AG04449 (cell line): ENCODE measurements around the gene SAMD14.

Source experiments
- CTCF ChIA-PET: fragments of 350-600 bp; formaldehyde crosslinking; extraction: SDS; loops from one replicate; lab custom pipeline; 2021; ENCODE audit warnings: antibody characterized with exemption; lab: Yijun Ruan, JAX
- POLR2A ChIA-PET: fragments of 400-600, 350-600 bp; formaldehyde crosslinking; extraction: SDS; loops from one replicate; lab custom pipeline; 2020; ENCODE audit warnings: antibody characterized with exemption, inconsistent platforms; lab: Yijun Ruan, JAX
- DNase-seq: peaks from one replicate; pipeline ENCODE4 v3.0.0-alpha.2; 2010; ENCODE audit warnings: low read depth, low spot score
- H3K4me3 ChIP-seq: 2 replicates; pipeline ENCODE4 v1.5.1; 2011; ENCODE audit warnings: low read depth, mild to moderate bottlenecking, control low read depth, low read length
- CTCF ChIP-seq: IDR thresholded peaks from one replicate; pipeline ENCODE4 v1.5.1; 2011; ENCODE audit warnings: mild to moderate bottlenecking, moderate library complexity, low read length, control low read depth, inconsistent platforms; ENCODE audit not compliant: insufficient read depth; ENCODE audit errors: missing control alignments

The SAMD14 gene

GRCh38 chr17:50174444-50174843, 44.5 kb upstream of the SAMD14 start:
- ChIA-PET CTCF (interaction anchor here (1.0 to 15.2 kb wide), 10 partner anchors 9 to 121 kb away, joined by 3 to 455 read pairs (median 8); partner anchors contain the start of genes PPP1R9B, SGCA and TMEM92), POLR2A (interaction anchor here (0.8 to 44.9 kb wide), 9 partner anchors 14 to 117 kb away, joined by 3 to 2316 read pairs (median 9); partner anchors contain the start of genes COL1A1 and TMEM92)

GRCh38 chr17:50173335-50173941, 43.5 kb upstream of the SAMD14 start:
- no peak overlapping the region for H3K4me3 ChIP-seq
- TF ChIP-seq CTCF: no peak
- ChIA-PET POLR2A (interaction anchor here (0.8 to 44.9 kb wide), 12 partner anchors 9 to 116 kb away, joined by 4 to 2316 read pairs (median 8); partner anchors contain the start of genes COL1A1 and TMEM92), CTCF (interaction anchor here (1.0 to 15.2 kb wide), 10 partner anchors 10 to 122 kb away, joined by 3 to 455 read pairs (median 8); partner anchors contain the start of genes COL1A1, PPP1R9B and TMEM92)
- no peak for DNase-seq

More at GRCh38 chr17:50174444-50174843, 44.5 kb upstream of the SAMD14 start:
- no peak for DNase-seq
- no peak overlapping the region for H3K4me3 ChIP-seq
- TF ChIP-seq CTCF: no peak

GRCh38 chr17:50172936-50173334, 43.0 kb upstream of the SAMD14 start:
- ChIA-PET POLR2A (interaction anchor here (0.6 to 44.9 kb wide), 13 partner anchors 9 to 126 kb away, joined by 3 to 2316 read pairs (median 8); partner anchors contain the start of genes COL1A1 and TMEM92), CTCF (interaction anchor here (1.0 to 15.2 kb wide), 9 partner anchors 12 to 122 kb away, joined by 4 to 455 read pairs (median 14); partner anchors contain the start of genes COL1A1, PPP1R9B and TMEM92)
- no peak overlapping the region for H3K4me3 ChIP-seq
- TF ChIP-seq CTCF: no peak
- DNase-seq: no peak

- CTCF ChIA-PET: interaction anchor here (1.0 to 15.2 kb wide), 5 partner anchors 11 to 123 kb away, joined by 4 to 455 read pairs (median 44); partner anchors contain the start of gene TMEM92
- POLR2A ChIA-PET: interaction anchor here (0.6 to 44.9 kb wide), 6 partner anchors 11 to 126 kb away, joined by 3 to 2316 read pairs (median 8); partner anchors contain the start of genes COL1A1 and TMEM92
- TF ChIP-seq CTCF: no peak
- no peak for DNase-seq
- no peak overlapping the region for H3K4me3 ChIP-seq
Observed at GRCh38 chr17:50172130-50172529, 42.2 kb upstream of the SAMD14 start.

GRCh38 chr17:50171371-50172071, 41.6 kb upstream of the SAMD14 start:
- CTCF ChIA-PET: interaction anchor here (1.4 to 15.2 kb wide), 5 partner anchors 10 to 124 kb away, joined by 4 to 455 read pairs (median 44); partner anchors contain the start of gene TMEM92
- POLR2A ChIA-PET: interaction anchor here (1.6 to 44.9 kb wide), 2 partner anchors 94 to 119 kb away, joined by 9 to 2316 read pairs; partner anchors contain the start of gene TMEM92
- no peak overlapping the region for H3K4me3 ChIP-seq
- TF ChIP-seq CTCF: no peak
- no peak for DNase-seq
